Large intestine (tissue), 3 donors: Measurements from ENCODE around the gene MBOAT7. TPM values are rescaled to one million over a fixed set of nuclear protein-coding genes. Genes with fewer than 3 reads are reported as not detected.
"Not testable (repeated sequence)": the region's sequence is repeated elsewhere in the genome, so short reads cannot be mapped to it uniquely, and the experiment has no call there.

Experiments used
- DNase-seq, 2 donors: peaks; one replicate each; pipeline versions ENCODE4 v3.0.0 to v3.0.0-alpha.2; 2013
- H3K27ac ChIP-seq: one replicate; pipeline ENCODE4 v1.5.1; 2013; ENCODE audit warnings: low read length
- H3K27me3 ChIP-seq: 2 replicates; pipeline ENCODE4 v1.6.1; 2013; ENCODE audit warnings: low read length; ENCODE audit not compliant: control insufficient read depth, insufficient read depth
- H3K36me3 ChIP-seq: 2 replicates; pipeline ENCODE4 v1.6.1; 2013; ENCODE audit warnings: low read length; ENCODE audit not compliant: control insufficient read depth, insufficient read depth
- H3K4me1 ChIP-seq: one replicate; pipeline ENCODE4 v1.6.1; 2013; ENCODE audit warnings: low read length; ENCODE audit not compliant: control insufficient read depth, insufficient read depth
- H3K4me3 ChIP-seq: one replicate; pipeline ENCODE4 v1.5.1; 2013; ENCODE audit warnings: low read length
- H3K9me3 ChIP-seq: one replicate; pipeline ENCODE4 v1.6.1; 2013; ENCODE audit warnings: mild to moderate bottlenecking, low read depth, low read length, moderate library complexity; ENCODE audit not compliant: control insufficient read depth
- WGBS: methylation state at CpG from one replicate; pipeline ENCODE4 v1.1.5; 2013; ENCODE audit warnings: low lambda C conversion rate; ENCODE audit not compliant: insufficient coverage; 5-methylcytosine and 5-hydroxymethylcytosine counted together
- polyA plus RNA-seq: library from polyadenylated mRNA; unstranded; fragments of 120-200 nt; gene quantifications from one replicate; pipeline ENCODE4 v1.2.1, GENCODE V29; 2013

MBOAT7 gene
- polyA plus RNA-seq, 1 donor, result 97.9 TPM

DNA sequence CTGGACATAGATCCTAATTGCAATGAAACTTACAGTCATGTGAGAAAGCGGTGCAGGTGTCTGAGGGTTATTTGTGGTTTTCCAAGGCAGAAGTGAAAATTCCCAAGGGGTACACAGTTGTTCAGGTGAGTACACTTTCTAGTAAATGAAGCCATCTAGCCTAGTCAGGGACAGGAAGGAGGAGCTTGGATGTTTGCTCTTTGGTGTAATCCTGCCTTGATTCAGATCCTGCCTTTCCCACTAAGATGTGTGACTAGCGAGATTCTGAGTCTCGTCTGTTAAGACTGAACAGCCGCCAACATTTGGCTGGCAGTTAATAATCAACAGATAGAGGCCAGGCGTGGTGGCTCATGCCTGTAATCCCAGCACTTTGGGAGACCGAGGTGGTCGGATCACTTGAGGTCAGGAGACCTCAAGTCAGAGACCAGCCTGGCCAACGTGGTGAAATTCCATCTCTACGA is 13.8 kb upstream of the MBOAT7 start:
- H3K4me1 ChIP-seq, result peaks cover 40% of the 10 kb centered on the region
- DNase-seq, result peak in 1 of 2 donors; percentile 32
- no peaks in the 10 kb centered on the region for H3K27me3 ChIP-seq
- H3K9me3 ChIP-seq, result no peaks in the 10 kb centered on the region
- no CpG with 5 or more reads among the region's 9 CpGs for WGBS
- H3K36me3 ChIP-seq, result peaks cover 66% of the 10 kb centered on the region
- no peak overlapping the region for H3K4me3 ChIP-seq
- H3K27ac ChIP-seq, result no peak overlapping the region

DNA sequence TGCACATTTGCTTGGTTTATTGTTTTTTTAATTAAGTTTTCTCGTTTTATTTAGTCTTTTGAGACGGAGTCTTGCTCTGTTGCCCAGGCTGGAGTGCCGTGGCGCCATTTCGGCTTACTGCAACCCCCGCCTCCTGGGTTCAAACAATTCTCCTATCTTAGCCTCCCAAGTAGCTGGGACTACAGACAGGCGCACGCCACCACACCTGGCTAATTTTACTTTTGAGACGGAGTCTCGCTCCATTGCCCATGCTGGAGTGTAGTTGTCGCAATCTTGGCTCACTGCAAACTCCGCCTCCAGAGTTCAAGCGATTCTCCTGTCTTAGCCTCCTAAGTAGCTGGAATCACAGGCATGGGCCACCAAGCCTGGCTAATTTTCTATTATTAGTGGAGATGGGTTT is 12.6 kb upstream of the MBOAT7 start:
- H3K4me3 ChIP-seq, result peak overlapping the region; percentile 64
- no peak overlapping the region for H3K27ac ChIP-seq
- peaks cover 58% of the 10 kb centered on the region for H3K36me3 ChIP-seq

DNA sequence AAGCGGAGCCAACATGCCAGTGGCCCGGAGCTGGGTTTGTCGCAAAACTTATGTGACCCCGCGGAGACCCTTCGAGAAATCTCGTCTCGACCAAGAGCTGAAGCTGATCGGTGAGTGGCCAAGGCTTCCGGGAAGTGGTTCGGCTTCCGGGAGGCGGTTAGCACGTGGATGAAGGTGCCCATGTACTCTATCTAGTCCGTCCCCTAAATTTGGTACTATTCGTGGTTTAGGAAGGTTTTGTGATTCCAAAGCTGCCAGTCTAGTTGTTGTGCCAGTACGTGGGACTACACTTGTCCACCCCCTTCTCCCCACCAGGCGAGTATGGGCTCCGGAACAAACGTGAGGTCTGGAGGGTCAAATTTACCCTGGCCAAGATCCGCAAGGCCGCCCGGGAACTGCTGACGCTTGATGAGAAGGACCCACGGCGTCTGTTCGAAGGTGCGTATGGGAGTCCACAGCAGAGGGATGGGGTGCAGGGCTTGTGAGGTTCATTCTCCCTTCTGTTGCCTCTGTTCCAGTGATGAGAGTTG is 11.9 kb upstream of the MBOAT7 start:
- H3K9me3 ChIP-seq, result no peaks in the 10 kb centered on the region

More for the DNA sequence above, 12.6 kb upstream of the MBOAT7 start:
- Histone ChIP-seq H3K27me3 (no peaks in the 10 kb centered on the region), H3K4me1 (peaks cover 31% of the 10 kb centered on the region), H3K9me3 (no peaks in the 10 kb centered on the region)
- no peak for DNase-seq
- WGBS, result no CpG with 5 or more reads among the region's 13 CpGs

DNA sequence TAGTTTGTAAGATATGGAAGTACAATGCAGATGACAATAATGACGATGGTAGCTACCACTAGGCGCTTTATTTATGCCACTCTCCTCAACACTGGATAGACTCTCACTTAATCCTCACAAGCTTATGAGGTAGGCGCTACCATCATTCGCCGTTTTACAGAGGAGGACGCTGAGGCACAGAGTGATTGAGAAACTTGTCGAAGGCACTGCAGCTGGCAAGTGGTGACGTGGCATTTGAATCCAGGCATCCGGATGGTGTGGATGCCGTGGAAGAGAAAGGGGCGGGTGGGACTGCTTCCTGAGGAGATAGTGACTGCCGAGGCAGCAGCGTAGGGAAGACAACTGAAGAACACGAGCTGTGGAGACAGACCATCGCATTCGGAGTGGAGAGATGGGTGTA is 10.0 kb upstream of the MBOAT7 start:
- no peak overlapping the region for H3K27ac ChIP-seq
- peaks cover 26% of the 10 kb centered on the region for H3K4me1 ChIP-seq
- DNase-seq, result no peak
- WGBS, result 97% methylated on average over 6 of the region's 16 CpGs
- H3K36me3 ChIP-seq, result peaks cover 45% of the 10 kb centered on the region
- H3K4me3 ChIP-seq, result no peak overlapping the region
- H3K9me3 ChIP-seq, result no peaks in the 10 kb centered on the region
- no peaks in the 10 kb centered on the region for H3K27me3 ChIP-seq

More for the DNA sequence above, 11.9 kb upstream of the MBOAT7 start:
- Histone ChIP-seq H3K4me1 (peaks cover 31% of the 10 kb centered on the region), H3K36me3 (peaks cover 50% of the 10 kb centered on the region), H3K4me3 (peak overlapping the region; percentile 64), H3K27ac (peak overlapping the region; percentile 88), H3K27me3 (no peaks in the 10 kb centered on the region)
- DNase-seq, result no peak
- no CpG with 5 or more reads among the region's 28 CpGs for WGBS

DNA sequence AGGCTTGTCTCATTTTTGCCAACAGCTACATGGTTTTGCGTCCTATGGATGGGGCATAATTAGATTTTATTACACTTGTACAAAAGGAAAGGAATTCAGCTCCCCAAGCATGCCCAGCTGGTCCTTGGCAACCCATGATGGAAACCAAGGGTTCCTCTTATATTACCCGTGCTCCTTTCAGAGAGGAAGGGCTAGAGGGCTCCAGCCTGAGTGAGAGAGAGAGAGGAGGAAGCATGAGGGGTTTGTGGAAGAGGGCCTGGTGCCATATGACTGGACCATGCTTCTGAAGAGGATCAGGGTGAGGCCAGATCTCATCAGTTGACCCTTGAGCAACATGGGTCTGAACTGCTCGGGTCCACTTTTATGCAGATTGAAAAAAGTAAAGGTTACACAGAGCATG is 7.7 kb upstream of the MBOAT7 start:
- Histone ChIP-seq H3K36me3 (peaks cover 46% of the 10 kb centered on the region), H3K27ac (no peak overlapping the region), H3K4me3 (no peak overlapping the region), H3K9me3 (no peaks in the 10 kb centered on the region), H3K4me1 (peaks cover 15% of the 10 kb centered on the region), H3K27me3 (no peaks in the 10 kb centered on the region)
- no peak for DNase-seq
- WGBS, result no CpG with 5 or more reads among the region's 3 CpGs

DNA sequence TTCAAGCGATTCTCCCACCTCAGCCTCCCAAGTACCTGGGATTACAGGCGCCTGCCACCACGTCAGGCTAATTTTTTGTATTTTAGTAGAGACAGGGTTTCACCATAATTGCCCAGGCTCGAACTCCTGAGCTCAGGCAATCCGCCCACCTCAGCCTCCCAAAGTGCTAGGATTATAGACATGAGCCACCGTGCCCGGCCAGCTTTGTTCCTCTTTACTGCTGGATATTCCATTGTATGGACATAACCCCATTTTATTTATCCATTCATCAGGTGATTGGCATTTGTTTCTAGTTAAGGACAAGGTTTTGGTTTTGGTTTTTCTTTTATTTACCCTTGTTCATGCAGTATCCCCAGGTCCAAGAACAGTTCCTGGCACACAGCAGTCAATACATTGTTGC is 7.2 kb upstream of the MBOAT7 start:
- no CpG with 5 or more reads among the region's 7 CpGs for WGBS
- H3K27me3 ChIP-seq, result no peaks in the 10 kb centered on the region
- no peak for DNase-seq
- H3K4me3 ChIP-seq, result no peak overlapping the region
- no peaks in the 10 kb centered on the region for H3K9me3 ChIP-seq
- H3K27ac ChIP-seq, result no peak overlapping the region
- peaks cover 15% of the 10 kb centered on the region for H3K4me1 ChIP-seq
- peaks cover 43% of the 10 kb centered on the region for H3K36me3 ChIP-seq

DNA sequence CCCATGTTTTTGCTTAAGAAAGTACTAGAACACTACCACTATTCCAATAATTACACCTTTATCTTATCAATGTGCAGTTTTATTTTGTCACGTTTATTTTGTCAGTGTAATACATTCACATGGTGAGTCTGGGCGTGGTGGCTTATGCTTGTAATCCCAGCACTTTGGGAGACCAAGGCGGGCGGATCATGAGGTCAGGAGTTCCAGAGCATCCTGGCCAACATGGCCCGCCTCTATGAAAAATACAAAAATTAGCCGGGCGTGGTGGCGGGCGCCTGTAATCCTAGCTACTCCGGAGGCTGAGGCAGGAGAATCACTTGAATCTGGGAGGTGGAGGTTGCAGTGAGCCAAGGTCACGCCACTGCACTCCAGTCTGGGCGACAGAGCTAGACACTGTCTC is 5.1 kb upstream of the MBOAT7 start:
- H3K4me3 ChIP-seq, H3K27me3 ChIP-seq, H3K9me3 ChIP-seq, DNase-seq, H3K27ac ChIP-seq: not testable (repeated sequence)
- Histone ChIP-seq H3K36me3 (peaks cover 41% of the 10 kb centered on the region), H3K4me1 (peaks cover 16% of the 10 kb centered on the region)
- 80% methylated on average over 1 of the region's 12 CpGs for WGBS

DNA sequence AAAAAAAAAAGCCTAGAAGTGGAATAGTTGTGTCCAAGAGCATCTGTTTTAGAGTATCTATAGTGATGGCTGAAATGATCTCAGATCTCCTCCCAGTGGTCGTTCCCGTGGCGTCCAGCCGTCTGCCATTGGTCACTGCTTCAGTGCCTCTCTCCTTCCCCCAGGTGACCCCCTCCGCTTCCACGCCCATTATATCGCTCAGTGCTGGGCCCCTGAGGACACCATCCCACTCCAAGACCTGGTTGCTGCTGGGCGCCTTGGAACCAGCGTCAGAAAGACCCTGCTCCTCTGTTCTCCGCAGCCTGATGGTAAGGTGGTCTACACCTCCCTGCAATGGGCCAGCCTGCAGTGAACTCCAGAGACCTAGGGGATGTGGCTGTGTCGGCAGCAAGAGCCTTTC is 3.6 kb upstream of the MBOAT7 start:
- WGBS, result 100% methylated on average over 1 of the region's 11 CpGs
- Histone ChIP-seq H3K4me3 (no peak overlapping the region), H3K27me3 (no peaks in the 10 kb centered on the region), H3K9me3 (no peaks in the 10 kb centered on the region), H3K36me3 (peaks cover 41% of the 10 kb centered on the region), H3K27ac (no peak overlapping the region), H3K4me1 (peaks cover 20% of the 10 kb centered on the region)
- no peak for DNase-seq

DNA sequence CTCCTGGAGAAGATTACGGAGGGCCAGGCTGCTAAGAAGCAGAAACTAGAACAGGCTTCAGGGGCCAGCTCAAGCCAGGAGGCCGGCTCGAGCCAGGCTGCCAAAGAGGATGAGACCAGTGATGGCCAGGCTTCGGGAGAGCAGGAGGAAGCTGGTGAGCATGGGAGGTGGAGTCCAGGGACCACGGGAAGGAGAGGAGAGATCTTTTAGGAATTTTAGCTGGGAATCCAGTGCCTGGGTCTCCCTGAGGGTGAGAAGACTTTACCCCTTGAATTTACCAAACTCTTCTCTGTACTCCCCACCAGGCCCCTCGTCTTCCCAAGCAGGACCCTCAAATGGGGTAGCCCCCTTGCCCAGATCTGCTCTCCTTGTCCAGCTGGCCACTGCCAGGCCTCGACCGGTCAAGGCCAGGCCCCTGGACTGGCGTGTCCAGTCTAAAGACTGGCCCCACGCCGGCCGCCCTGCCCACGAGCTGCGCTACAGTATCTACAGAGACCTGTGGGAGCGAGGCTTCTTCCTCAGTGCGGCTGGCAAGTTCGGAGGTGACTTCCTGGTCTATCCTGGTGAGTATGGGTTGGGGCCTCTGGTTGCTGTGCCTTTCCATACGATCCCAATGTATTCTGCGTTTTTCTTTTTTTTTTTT is 2.6 kb upstream of the MBOAT7 start:
- H3K4me3 ChIP-seq, result peak overlapping the region; percentile 75
- no peaks in the 10 kb centered on the region for H3K27me3 ChIP-seq
- WGBS, result 80% methylated on average over 1 of the region's 19 CpGs
- H3K36me3 ChIP-seq, result peaks cover 37% of the 10 kb centered on the region
- H3K27ac ChIP-seq, result peak overlapping the region; percentile 98
- no peaks in the 10 kb centered on the region for H3K9me3 ChIP-seq
- peaks cover 27% of the 10 kb centered on the region for H3K4me1 ChIP-seq
- DNase-seq, result no peak

DNA sequence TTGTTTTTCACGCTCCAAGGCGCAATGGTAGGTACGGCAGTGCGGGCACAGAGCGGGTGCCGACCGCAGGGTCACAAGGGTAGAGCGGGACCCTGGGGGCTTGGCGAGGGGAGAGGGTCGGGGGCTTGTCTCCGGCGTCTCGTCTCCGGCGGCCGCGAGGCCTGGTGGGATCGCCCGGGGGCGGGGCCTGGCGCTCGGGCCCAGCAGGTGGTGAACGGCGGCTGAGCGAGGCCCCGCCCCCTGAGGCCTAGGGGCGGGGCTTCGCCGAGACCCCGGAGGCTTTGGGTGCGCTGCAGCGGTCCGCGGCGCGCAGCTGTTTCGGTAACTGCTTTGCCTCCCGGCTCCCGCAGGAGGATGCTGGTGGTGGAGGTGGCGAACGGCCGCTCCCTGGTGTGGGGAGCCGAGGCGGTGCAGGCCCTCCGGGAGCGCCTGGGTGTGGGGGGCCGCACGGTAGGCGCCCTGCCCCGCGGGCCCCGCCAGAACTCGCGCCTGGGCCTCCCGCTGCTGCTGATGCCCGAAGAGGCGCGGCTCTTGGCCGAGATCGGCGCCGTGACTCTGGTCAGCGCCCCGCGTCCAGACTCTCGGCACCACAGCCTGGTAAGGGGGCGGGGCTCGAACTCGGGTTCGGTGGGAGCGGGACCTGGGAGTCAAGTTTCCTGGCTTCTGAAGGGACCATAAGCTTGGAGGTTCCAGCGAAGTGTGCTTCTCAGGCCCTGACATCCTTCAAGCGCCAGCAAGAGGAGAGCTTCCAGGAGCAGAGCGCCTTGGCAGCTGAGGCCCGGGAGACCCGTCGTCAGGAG is 1.8 kb upstream of the MBOAT7 start, which contains the start of gene TSEN34:
Gene TSEN34 (plus strand): TSS at position 298 of the 800 bp plus-strand sequence. CDS start 57 bp downstream, at position 355.
- DNase-seq, result peak in 1 of 2 donors; percentile 87
- peaks cover 39% of the 10 kb centered on the region for H3K36me3 ChIP-seq
- no peaks in the 10 kb centered on the region for H3K27me3 ChIP-seq
- no peaks in the 10 kb centered on the region for H3K9me3 ChIP-seq
- WGBS, result no CpG with 5 or more reads among the region's 77 CpGs
- peak within 1 kb of the TSS; percentile 75 for H3K4me3 ChIP-seq
- H3K4me1 ChIP-seq, result peaks cover 35% of the 10 kb centered on the region
- H3K27ac ChIP-seq, result peak within 1 kb of the TSS; percentile 98
